OCI-LY1 (cell line): Measurements from ENCODE around the gene ANO4.
"Not testable (repeated sequence)": the region's sequence is repeated elsewhere in the genome, so short reads cannot be mapped to it uniquely, and the experiment has no call there.

Experiments
- H2AFZ ChIP-seq: fragments of 200-600 bp; sonication (generic), shearing (Covaris generic); 2 replicates; pipeline ENCODE4 v1.6.0; 2014; ENCODE audit warnings: antibody characterized with exemption, mild to moderate bottlenecking, low read length
- H3F3A ChIP-seq: fragments of 200-600 bp; sonication (generic), shearing (Covaris generic); 2 replicates; pipeline ENCODE4 v1.6.0; 2014; ENCODE audit warnings: mild to moderate bottlenecking, antibody characterized with exemption, low read length, moderate library complexity; ENCODE audit not compliant: insufficient read depth
- H3K27ac ChIP-seq: fragments of 200-600 bp; sonication (generic); 2 replicates; pipeline ENCODE4 v1.5.1; 2014; ENCODE audit warnings: low read length, mixed run types, mild to moderate bottlenecking, low read depth; ENCODE audit not compliant: poor library complexity, severe bottlenecking
- H3K27me3 ChIP-seq: fragments of 200-600 bp; sonication (generic); 2 replicates; pipeline ENCODE4 v1.6.0; 2014; ENCODE audit warnings: antibody characterized with exemption, mild to moderate bottlenecking, low read length, moderate library complexity; ENCODE audit not compliant: insufficient read depth
- H3K36me3 ChIP-seq: fragments of 200-600 bp; sonication (generic); 2 replicates; pipeline ENCODE4 v1.6.1; 2014; ENCODE audit warnings: mild to moderate bottlenecking, antibody characterized with exemption, low read length, moderate library complexity, mixed read lengths; ENCODE audit not compliant: insufficient read depth
- H3K4me1 ChIP-seq: fragments of 200-600 bp; sonication (generic); 2 replicates; pipeline ENCODE4 v1.5.1; 2014; ENCODE audit warnings: mild to moderate bottlenecking, low read length, moderate library complexity; ENCODE audit not compliant: insufficient read depth, severe bottlenecking
- H3K4me2 ChIP-seq: fragments of 200-600 bp; sonication (generic), shearing (Covaris generic); 2 replicates; pipeline ENCODE4 v1.6.1; 2014; ENCODE audit warnings: low read length
- H3K4me3 ChIP-seq: fragments of 200-600 bp; sonication (generic); 2 replicates; pipeline ENCODE4 v1.5.1; 2014; ENCODE audit warnings: low read length, low read depth, mild to moderate bottlenecking, mixed read lengths; ENCODE audit not compliant: poor library complexity, severe bottlenecking
- H3K79me2 ChIP-seq: fragments of 200-600 bp; shearing (Covaris generic); 2 replicates; pipeline ENCODE4 v1.6.1; 2016; ENCODE audit warnings: mixed run types, low read length, mixed read lengths; ENCODE audit not compliant: insufficient read depth
- H3K9ac ChIP-seq: fragments of 200-600 bp; sonication (generic), shearing (Covaris generic); 2 replicates; pipeline ENCODE4 v1.6.1; 2014; ENCODE audit warnings: mild to moderate bottlenecking, low read length, mixed read lengths
- H3K9me2 ChIP-seq: fragments of 200-600 bp; sonication (generic), shearing (Covaris generic); 2 replicates; pipeline ENCODE4 v1.6.1; 2014; ENCODE audit warnings: low read depth, mild to moderate bottlenecking, low read length, mixed read lengths
- H3K9me3 ChIP-seq: fragments of 200-600 bp; shearing (Covaris generic); 2 replicates; pipeline ENCODE4 v1.6.1; 2014; ENCODE audit warnings: low read length, mixed read lengths
- H4K20me1 ChIP-seq: fragments of 200-600 bp; sonication (generic), shearing (Covaris generic); 2 replicates; pipeline ENCODE4 v1.6.0; 2016; ENCODE audit warnings: mild to moderate bottlenecking, low read length; ENCODE audit not compliant: insufficient read depth
- CTCF ChIP-seq: fragments of 200-600 bp; sonication (generic), shearing (Covaris generic); IDR thresholded peaks from 2 replicates; pipeline ENCODE4 v1.5.1; 2017; ENCODE audit warnings: mild to moderate bottlenecking, antibody characterized with exemption, low read length, moderate library complexity, mixed read lengths
- EZH2 ChIP-seq: fragments of 200-600 bp; sonication (generic), shearing (Covaris generic); IDR thresholded peaks from 2 replicates; pipeline ENCODE4 v1.8.0; 2017; ENCODE audit warnings: borderline replicate concordance, mixed run types, mild to moderate bottlenecking, antibody characterized with exemption, low read length, moderate library complexity, mixed read lengths

ANO4 gene

GRCh38 chr12:100927826-100928225 lies 133.2 kb downstream of the ANO4 start:
- TF ChIP-seq CTCF, result no peak
- TF ChIP-seq EZH2, result no peak
- Histone ChIP-seq H2AFZ (no peak overlapping the region), H3F3A (no peaks in the 10 kb centered on the region), H3K36me3 (no peaks in the 10 kb centered on the region), H3K4me2 (no peak overlapping the region), H3K9me2 (no peaks in the 10 kb centered on the region), H3K4me3 (no peak overlapping the region), H3K9me3 (no peaks in the 10 kb centered on the region), H3K4me1 (no peaks in the 10 kb centered on the region), H4K20me1 (no peaks in the 10 kb centered on the region), H3K27me3 (no peaks in the 10 kb centered on the region), H3K27ac (no peak overlapping the region), H3K9ac (no peak overlapping the region), H3K79me2 (no peaks in the 10 kb centered on the region)

GRCh38 chr12:100932571-100932970 lies 138.0 kb downstream of the ANO4 start:
- H3F3A ChIP-seq, result no peaks in the 10 kb centered on the region
- no peaks in the 10 kb centered on the region for H3K36me3 ChIP-seq
- TF ChIP-seq EZH2 (no peak), CTCF (no peak)
- H3K4me1 ChIP-seq, result no peaks in the 10 kb centered on the region
- H3K9me3 ChIP-seq, result no peaks in the 10 kb centered on the region
- no peaks in the 10 kb centered on the region for H3K79me2 ChIP-seq
- H3K4me2 ChIP-seq, result no peak overlapping the region
- H3K27ac ChIP-seq, result no peak overlapping the region
- H3K9ac ChIP-seq, result no peak overlapping the region
- H2AFZ ChIP-seq, result no peak overlapping the region
- no peak overlapping the region for H3K4me3 ChIP-seq
- H3K27me3 ChIP-seq, result no peaks in the 10 kb centered on the region
- no peaks in the 10 kb centered on the region for H4K20me1 ChIP-seq
- H3K9me2 ChIP-seq, result no peaks in the 10 kb centered on the region

- H3K9ac ChIP-seq, H3K36me3 ChIP-seq, H3K4me2 ChIP-seq, H3F3A ChIP-seq, H3K4me1 ChIP-seq, H3K9me2 ChIP-seq, H3K79me2 ChIP-seq, H3K4me3 ChIP-seq, H2AFZ ChIP-seq, H3K27ac ChIP-seq, H4K20me1 ChIP-seq, H3K27me3 ChIP-seq, H3K9me3 ChIP-seq: not testable (repeated sequence)
These were observed 139.0 kb downstream of the ANO4 start for GRCh38 chr12:100933531-100933930.

GRCh38 chr12:100935929-100936328 lies 141.4 kb downstream of the ANO4 start:
- Histone ChIP-seq H3K27me3 (no peaks in the 10 kb centered on the region), H2AFZ (no peak overlapping the region), H3K27ac (no peak overlapping the region)

More at GRCh38 chr12:100935929-100936328, 141.4 kb downstream of the ANO4 start:
- TF ChIP-seq EZH2 (no peak), CTCF (no peak)
- H3K36me3 ChIP-seq, result no peaks in the 10 kb centered on the region
- H3K4me3 ChIP-seq, result no peak overlapping the region
- no peak overlapping the region for H3K9ac ChIP-seq
- H4K20me1 ChIP-seq, result no peaks in the 10 kb centered on the region
- H3F3A ChIP-seq, result no peaks in the 10 kb centered on the region
- H3K4me2 ChIP-seq, result no peak overlapping the region
- no peaks in the 10 kb centered on the region for H3K9me3 ChIP-seq
- no peaks in the 10 kb centered on the region for H3K9me2 ChIP-seq
- H3K79me2 ChIP-seq, result no peaks in the 10 kb centered on the region
- no peaks in the 10 kb centered on the region for H3K4me1 ChIP-seq
